Ishikawa (cell line): ENCODE data around the gene MROH8.

Experiments used
- CEBPB ChIP-seq: IDR thresholded peaks from 2 replicates; pipeline ENCODE4 v1.6.1; 2012
- CREB1 ChIP-seq: IDR thresholded peaks from 2 replicates; pipeline ENCODE4 v1.6.1; 2012; ENCODE audit warnings: low read depth
- EGR1 ChIP-seq: IDR thresholded peaks from 2 replicates; pipeline ENCODE4 v1.6.1; 2012
- EP300 ChIP-seq: IDR thresholded peaks from 2 replicates; pipeline ENCODE4 v1.6.1; 2012; ENCODE audit warnings: borderline replicate concordance
- FOXM1 ChIP-seq: IDR thresholded peaks from 2 replicates; pipeline ENCODE4 v1.6.1; 2012; ENCODE audit warnings: low read depth, borderline replicate concordance
- MAX ChIP-seq: IDR thresholded peaks from 2 replicates; pipeline ENCODE4 v1.6.1; 2012
- NFIC ChIP-seq: IDR thresholded peaks from 2 replicates; pipeline ENCODE4 v1.6.1; 2012
- RAD21 ChIP-seq: IDR thresholded peaks from 2 replicates; pipeline ENCODE4 v1.6.1; 2012; ENCODE audit warnings: low read depth
- REST ChIP-seq: IDR thresholded peaks from 2 replicates; pipeline ENCODE4 v1.6.1; 2012; ENCODE audit warnings: low read depth, mild to moderate bottlenecking
- TAF1 ChIP-seq: IDR thresholded peaks from 2 replicates; pipeline ENCODE4 v1.6.1; 2012; ENCODE audit warnings: low read depth, mild to moderate bottlenecking
- TCF12 ChIP-seq: IDR thresholded peaks from 2 replicates; pipeline ENCODE4 v1.6.1; 2012; ENCODE audit warnings: low read depth
- TEAD4 ChIP-seq: IDR thresholded peaks from 2 replicates; pipeline ENCODE4 v1.6.1; 2012
- USF1 ChIP-seq: IDR thresholded peaks from 2 replicates; pipeline ENCODE4 v1.6.1; 2012
- YY1 ChIP-seq: IDR thresholded peaks from 2 replicates; pipeline ENCODE4 v1.6.1; 2012; ENCODE audit warnings: low read depth
- ZBTB7A ChIP-seq: IDR thresholded peaks from 2 replicates; pipeline ENCODE4 v1.6.1; 2012; ENCODE audit warnings: low read depth

Gene MROH8

GRCh38 chr20:37165031-37165430 lies 14.3 kb downstream of the MROH8 start:
- TF ChIP-seq EGR1 (no peak), RAD21 (no peak), YY1 (no peak), REST (no peak), ZBTB7A (no peak), FOXM1 (no peak), MAX (no peak), TCF12 (no peak), EP300 (no peak), CEBPB (no peak)

GRCh38 chr20:37163832-37164554 lies 15.4 kb downstream of the MROH8 start:
- TF ChIP-seq EP300 (no peak), CEBPB (no peak), TEAD4 (no peak), TCF12 (no peak), YY1 (no peak), CREB1 (no peak)

GRCh38 chr20:37162646-37163045 lies 16.7 kb downstream of the MROH8 start:
- TF ChIP-seq FOXM1, result no peak
- TF ChIP-seq USF1, result no peak
- TF ChIP-seq CEBPB, result no peak
- no peak for TF ChIP-seq TAF1
- no peak for TF ChIP-seq EGR1
- no peak for TF ChIP-seq ZBTB7A
- no peak for TF ChIP-seq TEAD4
- TF ChIP-seq NFIC, result no peak
- TF ChIP-seq CREB1, result no peak
- no peak for TF ChIP-seq MAX
- no peak for TF ChIP-seq REST
- no peak for TF ChIP-seq EP300
- no peak for TF ChIP-seq TCF12

GRCh38 chr20:37161830-37162549 lies 17.4 kb downstream of the MROH8 start:
- TF ChIP-seq CREB1 (no peak), TCF12 (no peak), ZBTB7A (no peak), USF1 (no peak)

- no peak for TF ChIP-seq REST
- TF ChIP-seq TCF12, result no peak
- TF ChIP-seq RAD21, result no peak
- TF ChIP-seq CREB1, result no peak
- TF ChIP-seq NFIC, result no peak
- no peak for TF ChIP-seq ZBTB7A
- TF ChIP-seq TAF1, result no peak
- TF ChIP-seq CEBPB, result no peak
- no peak for TF ChIP-seq EGR1
- TF ChIP-seq TEAD4, result no peak
- TF ChIP-seq EP300, result no peak
- TF ChIP-seq YY1, result no peak
- no peak for TF ChIP-seq MAX
- no peak for TF ChIP-seq USF1
- no peak for TF ChIP-seq FOXM1
Observed at GRCh38 chr20:37160683-37161082, 18.7 kb downstream of the MROH8 start.
